Lung (tissue), 12 donors: Measurements from ENCODE around the gene L3HYPDH. TPM values are rescaled to one million over a fixed set of nuclear protein-coding genes. Genes with fewer than 3 reads are reported as not detected.

Source experiments
- ATAC-seq: fragments of 200-7000 bp; cut with Tn5 transposase; one replicate; pipeline ENCODE4 v1.9.1; 2020; ENCODE audit warnings: moderate number of reproducible peaks; ENCODE audit not compliant: insufficient read depth, low FRiP score
- DNase-seq, 3 donors: peaks; one replicate each; pipeline ENCODE4 v3.0.0-alpha.2; 2013 to 2017
- H3K27ac ChIP-seq, 2 donors: one replicate each; pipeline ENCODE4 v1.5.1; 2013; ENCODE audit warnings: mild to moderate bottlenecking in 2 of 2, moderate library complexity in 2 of 2, control low read depth in 1 of 2, inconsistent platforms in 1 of 2, low read depth in 1 of 2, low read length in 1 of 2
- H3K27me3 ChIP-seq, 3 donors: one replicate each; pipeline ENCODE4 v1.5.1; 2013; ENCODE audit warnings: low read length in 2 of 3; ENCODE audit not compliant: control insufficient read depth in 3 of 3, insufficient read depth in 3 of 3
- H3K36me3 ChIP-seq, 4 donors: one replicate each; pipeline ENCODE4 v1.5.1; 2013; ENCODE audit warnings: low read length in 4 of 4, mild to moderate bottlenecking in 1 of 4, moderate library complexity in 1 of 4; ENCODE audit not compliant: control insufficient read depth in 4 of 4, insufficient read depth in 4 of 4
- H3K4me1 ChIP-seq, 5 donors: one replicate each; pipeline ENCODE4 v1.5.1; 2013; ENCODE audit warnings: low read length in 5 of 5, mild to moderate bottlenecking in 2 of 5, moderate library complexity in 1 of 5; ENCODE audit not compliant: control insufficient read depth in 5 of 5, insufficient read depth in 5 of 5
- H3K4me3 ChIP-seq: one replicate; pipeline ENCODE4 v1.5.1; 2013; ENCODE audit warnings: mild to moderate bottlenecking, control low read depth, moderate library complexity
- H3K9ac ChIP-seq, 2 donors: one replicate each; pipeline ENCODE4 v1.5.1; 2013; ENCODE audit warnings: low read length in 2 of 2, control low read depth in 1 of 2; ENCODE audit not compliant: insufficient read depth in 1 of 2
- H3K9me3 ChIP-seq, 4 donors: one replicate each; pipeline ENCODE4 v1.5.1; 2013; ENCODE audit warnings: low read length in 3 of 4, mild to moderate bottlenecking in 1 of 4, moderate library complexity in 1 of 4; ENCODE audit not compliant: control insufficient read depth in 4 of 4, insufficient read depth in 3 of 4
- CTCF ChIP-seq: IDR thresholded peaks from 2 replicates; pipeline ENCODE4 v1.5.1; 2012; ENCODE audit warnings: mild to moderate bottlenecking; ENCODE audit errors: control extremely low read depth, extremely low read depth
- WGBS, 2 donors: extraction: QIAGEN DNeasy Blood & Tissue Kit; methylation state at CpG; one replicate each; pipeline ENCODE4 v1.1.7; 2013; 5-methylcytosine and 5-hydroxymethylcytosine counted together
- polyA plus RNA-seq, 2 donors: library from polyadenylated mRNA; stranded (reverse); fragments of 200-250 nt; gene quantifications; one replicate each; pipeline ENCODE4 v1.2.1, GENCODE V29; 2013
- total RNA-seq, 2 donors: library from RNA; depleted of rRNA in 1 of 2; stranded (reverse); fragments of >200 nt in 1 of 2; gene quantifications; one replicate each; pipeline ENCODE4 v1.2.1, GENCODE V29; 2014 to 2021
- donor health status: control.
- donor health status: control.
- donor health status: Bipolar disorder and iron deficiency.
- donor health status: healthy.
- donor health status: DM: yes; HTN: yes; CAD: no.

Gene L3HYPDH
- total and polyA plus RNA-seq, 4 donors = 17.1 to 32.8 (median 25.0) TPM

DNA sequence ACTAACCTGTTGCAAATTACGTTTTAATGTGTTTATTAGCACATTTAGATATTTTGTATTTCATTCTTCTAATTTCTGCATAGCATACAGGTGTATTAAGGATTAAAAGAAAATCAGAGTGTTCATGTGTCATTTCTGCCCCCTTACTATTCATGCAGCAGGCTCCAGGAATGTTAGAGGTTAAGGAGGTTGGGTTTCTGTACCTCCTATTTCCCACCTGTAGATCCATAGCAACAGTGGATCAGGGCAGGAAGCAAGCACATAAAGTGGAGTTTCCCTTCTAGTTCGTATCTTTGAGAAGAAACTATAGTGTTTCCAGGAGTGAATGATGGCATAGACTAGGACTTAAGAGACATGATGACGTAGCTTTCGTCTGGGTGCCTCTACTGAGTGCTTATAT, 19.0 kb upstream of the L3HYPDH start:
- Histone ChIP-seq H3K27me3 (no peaks in the 10 kb centered on the region), H3K4me3 (no peak overlapping the region), H3K9me3 (no peaks in the 10 kb centered on the region), H3K4me1 (peaks cover 0 to 4% (median 0%) of the 10 kb centered on the region in 5 donors), H3K36me3 (peaks cover 7 to 26% (median 9%) of the 10 kb centered on the region in 4 donors), H3K9ac (no peak overlapping the region), H3K27ac (no peak overlapping the region)
- WGBS, 2 donors = 90 to 92% methylated on average over 4 of the region's 4 CpGs
- ATAC-seq (no peak), DNase-seq (no peak)
- TF ChIP-seq CTCF = no peak

DNA sequence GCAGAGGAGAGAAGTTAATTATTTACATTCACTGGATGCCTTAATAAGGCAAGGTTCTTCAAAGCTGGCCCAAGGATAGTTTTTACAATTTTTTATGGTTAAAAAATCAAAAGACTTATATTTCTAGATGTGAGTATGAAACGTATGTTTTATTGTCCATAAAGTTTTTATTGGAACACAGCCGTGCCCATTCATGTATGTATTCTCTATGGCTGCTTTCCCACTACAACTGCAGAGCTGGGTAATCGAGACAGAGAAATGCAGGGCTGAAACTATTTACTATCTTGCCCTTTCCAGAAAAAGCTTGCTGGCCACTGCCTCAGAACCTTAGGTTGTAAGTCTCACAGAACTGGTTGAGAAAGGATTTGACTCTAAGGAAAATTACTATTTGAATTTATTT, 16.5 kb upstream of the L3HYPDH start:
- DNase-seq (no peak), ATAC-seq (no peak)
- H3K4me3 ChIP-seq = no peak overlapping the region
- H3K27ac ChIP-seq = no peak overlapping the region
- peaks cover 0 to 4% (median 0%) of the 10 kb centered on the region in 5 donors for H3K4me1 ChIP-seq
- WGBS, 2 donors = 88 to 90% methylated on average over 3 of the region's 3 CpGs
- H3K9me3 ChIP-seq = no peaks in the 10 kb centered on the region
- no peak overlapping the region for H3K9ac ChIP-seq
- H3K36me3 ChIP-seq = peaks cover 7 to 31% (median 12%) of the 10 kb centered on the region in 4 donors
- no peaks in the 10 kb centered on the region for H3K27me3 ChIP-seq
- TF ChIP-seq CTCF = no peak

- Histone ChIP-seq H3K27me3 (no peaks in the 10 kb centered on the region), H3K36me3 (peaks cover 18 to 54% (median 34%) of the 10 kb centered on the region in 4 donors), H3K4me3 (no peak overlapping the region), H3K4me1 (peaks cover 0 to 6% (median 0%) of the 10 kb centered on the region in 5 donors), H3K9ac (no peak overlapping the region), H3K9me3 (no peaks in the 10 kb centered on the region), H3K27ac (no peak overlapping the region)
- WGBS, 2 donors = 81 to 94% methylated on average over 1 of the region's 1 CpG
- TF ChIP-seq CTCF = no peak
- no peak for DNase-seq
- no peak for ATAC-seq
Observed at GRCh38 chr14:59492384-59492783, 8.2 kb upstream of the L3HYPDH start.

- H3K4me3 ChIP-seq = no peak overlapping the region
- no peaks in the 10 kb centered on the region for H3K27me3 ChIP-seq
- peaks cover 0 to 10% (median under 1%) of the 10 kb centered on the region in 5 donors for H3K4me1 ChIP-seq
- ATAC-seq (no peak), DNase-seq (no peak)
- H3K9ac ChIP-seq = no peak overlapping the region
- peaks cover 18 to 52% (median 34%) of the 10 kb centered on the region in 4 donors for H3K36me3 ChIP-seq
- no peaks in the 10 kb centered on the region for H3K9me3 ChIP-seq
- WGBS, 2 donors = 63 to 85% methylated on average over 3 of the region's 3 CpGs
- H3K27ac ChIP-seq = no peak overlapping the region
- TF ChIP-seq CTCF = no peak
Observed at GRCh38 chr14:59490756-59491155, 6.5 kb upstream of the L3HYPDH start.
